ENCODE measurements around the gene GH1.
A peak's percentile ranks its signal among the peaks of the same experiment; 100 is the strongest.

The GH1 gene

GRCh38 chr17:63945784-63946439, 27.3 kb upstream of the GH1 start:
- Histone ChIP-seq H3K36me3 (ENCODE audit: insufficient read depth) (no peaks in the 10 kb centered on the region), H3K4me2 (no peak overlapping the region), H3K27ac (no peak overlapping the region), H3K27me3 (ENCODE audit: insufficient read depth, low read depth) (peaks cover 7% of the 10 kb centered on the region; the same call in 1 of the 2 replicates), H2AFZ (ENCODE audit: low read depth) (no peak overlapping the region), H3K4me3 (IDR thresholded peaks at IDR 0.05; ENCODE audit: insufficient read depth, low read depth, low read length) (no peak overlapping the region), H3K4me1 (ENCODE audit: low read depth, poor library complexity, severe bottlenecking) (no peaks in the 10 kb centered on the region), H4K20me1 (ENCODE audit: insufficient read depth) (no peaks in the 10 kb centered on the region), H3K9ac (no peak overlapping the region), H3K79me2 (ENCODE audit: insufficient read depth, low read depth) (no peaks in the 10 kb centered on the region)
- TF ChIP-seq CTCF (conservative IDR thresholded peaks at IDR 0.05; ENCODE audit: low read depth, low read length) = no peak

- H3K79me2 ChIP-seq (ENCODE audit: insufficient read depth, low read depth) = no peaks in the 10 kb centered on the region
- H3K27me3 ChIP-seq (ENCODE audit: insufficient read depth, low read depth) = peaks cover 4% of the 10 kb centered on the region; the same call in 1 of the 2 replicates
- H2AFZ ChIP-seq (ENCODE audit: low read depth) = no peak overlapping the region
- H3K4me3 ChIP-seq (IDR thresholded peaks at IDR 0.05; ENCODE audit: insufficient read depth, low read depth, low read length) = no peak overlapping the region
- H3K27ac ChIP-seq = no peak overlapping the region
- no peak overlapping the region for H3K4me2 ChIP-seq
- no peaks in the 10 kb centered on the region for H3K4me1 ChIP-seq (ENCODE audit: low read depth, poor library complexity, severe bottlenecking)
- no peak for TF ChIP-seq CTCF (conservative IDR thresholded peaks at IDR 0.05; ENCODE audit: low read depth, low read length)
- no peaks in the 10 kb centered on the region for H3K36me3 ChIP-seq (ENCODE audit: insufficient read depth)
- no peaks in the 10 kb centered on the region for H4K20me1 ChIP-seq (ENCODE audit: insufficient read depth)
- H3K9ac ChIP-seq = no peak overlapping the region
Measured at GRCh38 chr17:63944736-63945499, 26.3 kb upstream of the GH1 start.

DNA sequence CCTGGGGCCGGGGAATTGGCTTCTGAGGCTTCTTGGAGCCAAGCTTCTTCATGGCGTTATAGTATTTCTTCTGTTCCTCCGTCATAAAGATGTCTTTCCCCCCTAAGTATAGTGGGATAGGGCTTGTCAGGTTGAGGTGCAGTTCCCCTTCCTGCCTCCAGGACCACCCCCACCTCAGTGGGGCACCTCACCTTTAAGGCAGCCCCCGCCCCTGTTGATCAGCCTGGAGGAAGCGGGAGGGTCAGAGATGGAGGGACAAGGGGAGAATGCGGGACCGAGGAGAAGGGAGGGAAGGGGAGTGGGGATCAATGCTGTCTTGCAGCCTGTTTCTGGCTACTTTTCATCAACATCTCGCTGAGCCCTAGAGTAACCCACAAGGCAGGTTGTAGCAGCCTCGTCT, 25.1 kb upstream of the GH1 start:
- H3K27me3 ChIP-seq (ENCODE audit: insufficient read depth, low read depth) = peaks cover 4% of the 10 kb centered on the region; the same call in 1 of the 2 replicates
- H3K9ac ChIP-seq = no peak overlapping the region
- TF ChIP-seq CTCF (conservative IDR thresholded peaks at IDR 0.05; ENCODE audit: low read depth, low read length) = 0 out of 2 replicates have a peak, but pooled peaks have one; percentile 19
- no peaks in the 10 kb centered on the region for H3K4me1 ChIP-seq (ENCODE audit: low read depth, poor library complexity, severe bottlenecking)
- no peak overlapping the region for H3K4me2 ChIP-seq
- H3K27ac ChIP-seq = no peak overlapping the region
- H3K36me3 ChIP-seq (ENCODE audit: insufficient read depth) = no peaks in the 10 kb centered on the region
- no peak overlapping the region for H2AFZ ChIP-seq (ENCODE audit: low read depth)
- no peaks in the 10 kb centered on the region for H3K79me2 ChIP-seq (ENCODE audit: insufficient read depth, low read depth)
- no peak overlapping the region for H3K4me3 ChIP-seq (IDR thresholded peaks at IDR 0.05; ENCODE audit: insufficient read depth, low read depth, low read length)
- no peaks in the 10 kb centered on the region for H4K20me1 ChIP-seq (ENCODE audit: insufficient read depth)

DNA sequence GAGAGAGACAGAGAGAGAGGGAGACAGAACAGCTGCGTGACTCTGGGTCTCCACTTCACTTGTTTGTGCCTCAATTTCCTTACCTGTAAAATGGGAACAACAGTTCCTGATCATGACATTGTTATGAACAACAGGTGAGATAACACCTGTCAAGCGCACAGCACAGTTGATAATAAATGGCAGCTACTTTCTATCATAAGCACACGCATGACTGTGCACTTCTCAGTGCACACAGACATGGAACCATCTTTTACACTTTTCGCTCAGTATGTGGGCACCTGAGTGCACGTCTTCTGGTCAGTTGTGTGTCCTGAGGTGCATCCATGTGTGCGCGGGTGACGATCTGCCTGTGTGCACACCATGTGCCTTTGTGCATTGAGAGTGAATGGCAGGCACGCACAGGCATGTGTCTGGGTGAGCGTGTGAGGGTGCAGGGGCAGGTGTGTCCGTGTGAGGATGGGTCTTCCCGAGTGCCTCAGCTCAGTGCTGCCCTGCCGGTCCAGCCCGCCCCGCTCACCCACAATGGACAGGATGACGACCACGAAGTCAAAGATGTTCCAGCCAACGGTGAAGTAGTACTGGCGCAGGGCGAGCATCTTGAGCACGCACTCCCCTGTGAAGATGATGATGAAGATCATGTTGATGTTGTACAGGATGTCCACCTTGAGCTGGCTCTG, 23.8 kb upstream of the GH1 start:
- Histone ChIP-seq H3K4me1 (ENCODE audit: low read depth, poor library complexity, severe bottlenecking) (no peaks in the 10 kb centered on the region), H3K9ac (no peak overlapping the region), H3K27me3 (ENCODE audit: insufficient read depth, low read depth) (peaks cover 4% of the 10 kb centered on the region; the same call in 1 of the 2 replicates)

More for the DNA sequence above, 23.8 kb upstream of the GH1 start:
- Histone ChIP-seq H3K4me3 (IDR thresholded peaks at IDR 0.05; ENCODE audit: insufficient read depth, low read depth, low read length) (no peak overlapping the region), H3K36me3 (ENCODE audit: insufficient read depth) (no peaks in the 10 kb centered on the region), H4K20me1 (ENCODE audit: insufficient read depth) (no peaks in the 10 kb centered on the region), H3K79me2 (ENCODE audit: insufficient read depth, low read depth) (no peaks in the 10 kb centered on the region), H2AFZ (ENCODE audit: low read depth) (no peak overlapping the region), H3K27ac (no peak overlapping the region), H3K4me2 (no peak overlapping the region)
- no peak for TF ChIP-seq CTCF (conservative IDR thresholded peaks at IDR 0.05; ENCODE audit: low read depth, low read length)

Measured in KMS-11 (cell line).